ENCODE measurements around the gene KIZ. TPM values are rescaled to one million over a fixed set of nuclear protein-coding genes. Genes with fewer than 3 reads are reported as not detected.
A peak's percentile ranks its signal among the peaks of the same experiment; 100 is the strongest.

The KIZ gene
- total RNA-seq, 1 experiment from 2014 or later = 13.4 TPM

DNA sequence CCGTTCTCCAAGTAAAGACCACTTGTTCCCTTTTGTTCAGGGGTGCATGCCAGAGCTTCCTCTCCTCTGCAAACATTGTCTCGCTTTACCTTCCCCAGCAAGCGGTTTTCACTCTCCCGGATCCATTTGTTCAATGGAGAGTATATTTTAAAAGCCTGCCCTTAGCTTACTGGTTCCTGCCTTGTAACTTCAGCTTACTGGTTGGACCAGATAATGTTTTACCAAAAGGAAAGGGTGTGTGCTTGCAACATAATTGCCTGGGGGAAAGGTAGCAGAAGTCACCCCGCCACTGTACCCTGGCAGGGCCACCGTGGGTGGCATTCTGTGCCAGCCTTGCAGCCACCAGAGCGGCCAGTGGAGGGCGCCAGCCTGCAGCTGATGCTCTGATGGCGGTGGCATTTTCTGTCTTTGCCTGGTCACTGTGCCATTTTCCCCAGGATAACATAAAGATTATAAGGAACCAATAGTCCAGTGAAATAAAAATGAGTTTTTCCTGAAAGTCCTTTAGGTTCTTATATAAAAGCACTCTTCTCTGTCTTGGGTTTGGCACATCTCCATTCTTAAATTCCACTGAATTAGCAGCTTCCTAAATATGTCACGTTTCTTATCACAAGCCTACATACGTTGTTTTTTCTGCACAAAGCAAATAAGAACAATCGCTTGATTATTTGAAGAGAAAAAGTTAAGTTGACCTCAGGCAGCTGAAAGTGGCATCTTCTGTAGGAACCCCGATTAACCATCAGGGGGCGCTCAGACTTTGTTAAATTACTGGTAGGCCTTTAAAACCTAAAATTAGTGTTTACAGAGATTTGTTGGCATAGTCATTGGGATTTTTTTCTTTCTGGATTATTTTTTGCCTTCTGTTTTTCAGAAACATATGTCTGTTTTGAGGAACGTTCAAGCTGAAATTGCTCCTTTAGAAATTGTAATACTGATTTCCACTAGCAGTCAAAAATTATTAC is 109.9 kb downstream of the KIZ start:
- peak overlapping the region; percentile 51 for H2AFZ ChIP-seq (ENCODE audit: low read length)
- no peaks in the 10 kb centered on the region for H3K27me3 ChIP-seq (ENCODE audit: low read length)
- no peaks in the 10 kb centered on the region for H3K9me2 ChIP-seq (replicated peaks; ENCODE audit: low read length)
- no peaks in the 10 kb centered on the region for H4K20me1 ChIP-seq (ENCODE audit: low read length)
- no peaks in the 10 kb centered on the region for H3K79me2 ChIP-seq (ENCODE audit: low read length)
- TF ChIP-seq EZH2 (IDR thresholded peaks at IDR 0.05; ENCODE audit: low read length, unreplicated experiment) (no peak), CTCF (conservative IDR thresholded peaks at IDR 0.05; ENCODE audit: low read depth, low read length) (peak; percentile 97)
- ATAC-seq (peak; percentile 79), DNase-seq (peak; percentile 86)
- H3K4me1 ChIP-seq (ENCODE audit: insufficient read depth, low read length) = peaks cover 20% of the 10 kb centered on the region
- intact Hi-C loops (cut with micrococcal nuclease) = loop anchor here (1.0 to 5.0 kb wide), 6 partner anchors 67 to 371 kb away; partner anchors contain the start of genes KIZ and XRN2
- POLR2A ChIA-PET (ENCODE audit: unreplicated experiment) = no interaction called here
- no peaks in the 10 kb centered on the region for H3F3A ChIP-seq (ENCODE audit: low read length, unreplicated experiment)
- peak overlapping the region; percentile 11; the same call in 1 of the 2 replicates for H3K4me3 ChIP-seq (ENCODE audit: low read length)
- H3K27ac ChIP-seq (ENCODE audit: low read length) = peak overlapping the region; percentile 6; the same call in 1 of the 2 replicates
- CTCF ChIA-PET = interaction anchor here (0.6 to 1.8 kb wide), 7 partner anchors 52 to 1077 kb away, joined by 3 to 18 read pairs (median 4); no protein-coding TSS in a partner anchor
- BruUV-seq (replicated peaks) = no TSS peak
- peak overlapping the region; percentile 46 for H3K4me2 ChIP-seq (ENCODE audit: low read length)
- no peak overlapping the region for H3K9ac ChIP-seq (ENCODE audit: low read length)
- H3K36me3 ChIP-seq (ENCODE audit: low read depth, low read length) = no peaks in the 10 kb centered on the region
- no peaks in the 10 kb centered on the region for H3K9me3 ChIP-seq (ENCODE audit: low read length)

DNA sequence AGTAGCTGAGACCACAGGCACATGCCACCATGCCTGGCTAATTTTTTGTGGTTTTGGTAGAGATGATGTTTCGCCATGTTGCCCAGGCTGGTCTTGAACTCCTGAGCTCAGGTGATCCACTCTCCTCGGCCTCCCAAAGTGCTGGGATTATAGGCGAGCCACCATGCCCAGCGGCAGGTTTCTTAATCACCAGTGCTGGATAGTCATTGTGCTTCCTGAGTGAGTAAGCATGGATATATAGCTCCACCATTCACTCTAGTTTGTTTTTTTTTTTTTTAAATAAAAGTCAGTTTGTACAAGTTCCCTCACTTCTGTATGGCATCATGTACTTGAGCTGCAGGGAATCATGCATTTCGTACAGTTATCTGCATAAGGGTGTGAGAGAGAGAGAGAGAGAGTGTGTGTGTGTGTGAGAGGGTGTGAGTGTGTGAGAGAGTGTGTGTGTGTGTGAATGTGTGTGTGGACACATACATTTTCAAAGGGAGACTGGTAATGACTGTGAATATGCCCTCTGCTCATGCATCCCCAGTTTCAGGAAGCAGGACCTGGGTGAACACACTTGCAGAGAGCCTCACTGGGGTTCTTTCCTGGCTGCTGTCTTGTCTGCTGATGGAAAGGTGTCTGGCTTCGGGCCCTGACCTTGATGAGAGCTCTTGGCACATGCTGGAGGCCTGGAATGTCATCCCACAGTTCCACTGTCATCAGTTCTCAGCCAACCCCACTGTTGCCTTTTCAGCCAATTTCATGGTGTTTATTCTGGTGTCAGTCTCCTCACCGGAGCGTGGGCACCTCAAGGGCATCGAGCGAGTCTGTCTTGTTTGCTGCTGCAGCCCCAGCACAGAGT is 112.3 kb downstream of the KIZ start:
- Histone ChIP-seq H3K4me2 (ENCODE audit: low read length) (no peak overlapping the region), H2AFZ (ENCODE audit: low read length) (no peak overlapping the region), H3K27me3 (ENCODE audit: low read length) (no peaks in the 10 kb centered on the region), H3K9me2 (replicated peaks; ENCODE audit: low read length) (no peaks in the 10 kb centered on the region), H3F3A (ENCODE audit: low read length, unreplicated experiment) (no peaks in the 10 kb centered on the region), H3K4me1 (ENCODE audit: insufficient read depth, low read length) (peaks cover 11% of the 10 kb centered on the region), H3K36me3 (ENCODE audit: low read depth, low read length) (no peaks in the 10 kb centered on the region), H3K4me3 (ENCODE audit: low read length) (no peak overlapping the region), H3K9ac (ENCODE audit: low read length) (no peak overlapping the region), H4K20me1 (ENCODE audit: low read length) (no peaks in the 10 kb centered on the region), H3K9me3 (ENCODE audit: low read length) (no peaks in the 10 kb centered on the region), H3K79me2 (ENCODE audit: low read length) (no peaks in the 10 kb centered on the region), H3K27ac (ENCODE audit: low read length) (no peak overlapping the region)
- ChIA-PET POLR2A (ENCODE audit: unreplicated experiment) (interaction anchor here (0.6 to 0.7 kb wide), 3 partner anchors 9 to 232 kb away, joined by 3 to 9 read pairs (median 7); no protein-coding TSS in a partner anchor), CTCF (interaction anchor here (0.6 to 0.9 kb wide), 5 partner anchors 114 to 1481 kb away, joined by 3 to 8 read pairs (median 5); no protein-coding TSS in a partner anchor)
- no TSS peak for BruUV-seq (replicated peaks)
- intact Hi-C loops (cut with micrococcal nuclease) = loop anchor here (5.0 kb wide), 3 partner anchors 64 to 334 kb away; partner anchors contain the start of genes KIZ and XRN2
- TF ChIP-seq EZH2 (IDR thresholded peaks at IDR 0.05; ENCODE audit: low read length, unreplicated experiment) (no peak), CTCF (conservative IDR thresholded peaks at IDR 0.05; ENCODE audit: low read depth, low read length) (no peak), EZH2phosphoT487 (IDR thresholded peaks at IDR 0.05; ENCODE audit: borderline replicate concordance, low read length) (no peak)
- DNase-seq (peak; percentile 67), ATAC-seq (peak; percentile 70)
